GM12874 (cell line): ENCODE data around the gene RAP2A.

Experiments
- CTCF ChIP-seq: IDR thresholded peaks from 2 replicates; pipeline ENCODE4 v1.5.1; 2011; ENCODE audit warnings: low read depth, mild to moderate bottlenecking, control low read depth, low read length, moderate library complexity; ENCODE audit not compliant: insufficient read depth

Gene RAP2A

GRCh38 chr13:97438856-97439595, 5.1 kb downstream of the RAP2A start:
- no peak for TF ChIP-seq CTCF

GRCh38 chr13:97440598-97441170, 6.7 kb downstream of the RAP2A start:
- TF ChIP-seq CTCF: no peak

DNA sequence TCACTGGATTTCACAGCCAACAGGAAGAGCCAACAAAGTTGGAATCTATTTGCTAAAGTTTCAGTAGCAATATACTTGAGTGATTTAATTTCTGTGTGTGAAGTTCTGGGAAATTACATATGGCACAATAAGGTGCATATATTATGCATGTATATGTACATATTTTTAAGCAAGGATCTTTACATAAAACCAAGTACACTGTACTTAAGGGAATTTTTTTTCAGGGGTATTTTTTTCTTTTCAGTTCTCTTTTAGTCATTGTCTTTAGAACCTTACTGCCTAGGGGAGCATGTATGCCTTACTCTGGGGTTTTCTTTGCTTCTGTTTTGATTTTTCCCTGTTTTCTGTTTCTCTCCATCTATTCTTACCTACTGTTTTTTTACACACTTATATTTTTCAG, 7.4 kb downstream of the RAP2A start:
- TF ChIP-seq CTCF: no peak

DNA sequence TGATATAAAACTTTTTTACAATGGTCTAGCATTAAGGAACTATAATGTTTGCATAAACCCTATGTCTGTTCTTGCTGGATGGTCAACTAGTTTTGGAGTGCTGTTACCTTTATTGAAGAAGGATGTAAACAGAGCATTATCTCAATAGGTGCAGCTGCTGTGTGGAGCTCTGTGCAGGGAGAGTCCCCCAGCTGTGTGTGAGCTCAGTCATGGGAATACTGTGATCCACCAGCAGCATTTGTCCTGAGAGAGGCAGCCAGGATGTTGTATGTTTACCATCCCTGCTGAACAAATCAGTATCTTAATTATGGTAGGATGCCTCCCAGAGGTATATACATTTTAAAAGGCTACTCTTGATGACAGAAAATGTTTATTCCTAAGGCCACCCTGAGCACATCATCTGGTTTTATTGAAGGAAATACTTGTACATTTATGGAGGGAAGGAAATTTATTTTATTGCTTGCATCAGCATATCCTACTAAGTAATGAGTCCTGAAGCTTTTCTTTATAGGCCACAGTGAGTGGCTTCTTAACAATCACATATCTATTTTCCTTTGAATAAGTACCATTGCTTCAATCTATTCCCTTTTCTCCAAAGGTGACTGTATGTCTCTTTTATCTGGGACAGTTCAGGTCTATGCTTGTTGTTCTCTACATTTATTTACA, 11.7 kb downstream of the RAP2A start:
- TF ChIP-seq CTCF: no peak

DNA sequence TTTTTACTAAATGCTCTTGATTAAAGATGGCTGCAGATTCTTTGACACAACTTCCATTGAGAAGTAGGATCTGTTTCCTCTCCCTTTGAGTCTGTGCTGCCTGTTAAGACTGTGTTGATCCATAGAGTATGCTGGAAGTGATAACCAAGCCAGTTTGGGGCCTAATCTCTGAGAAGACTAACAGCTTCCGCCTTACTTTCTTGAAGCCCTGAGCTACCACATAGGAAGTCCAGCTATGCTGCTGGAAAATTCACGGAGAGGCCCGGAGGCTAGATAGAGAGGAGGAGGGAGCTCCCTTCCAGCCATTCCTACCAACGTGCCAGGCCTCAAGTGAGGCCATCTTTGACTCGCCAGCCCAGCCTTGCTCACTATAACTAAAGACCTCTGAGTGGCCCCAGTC, 12.5 kb downstream of the RAP2A start:
- TF ChIP-seq CTCF: no peak

DNA sequence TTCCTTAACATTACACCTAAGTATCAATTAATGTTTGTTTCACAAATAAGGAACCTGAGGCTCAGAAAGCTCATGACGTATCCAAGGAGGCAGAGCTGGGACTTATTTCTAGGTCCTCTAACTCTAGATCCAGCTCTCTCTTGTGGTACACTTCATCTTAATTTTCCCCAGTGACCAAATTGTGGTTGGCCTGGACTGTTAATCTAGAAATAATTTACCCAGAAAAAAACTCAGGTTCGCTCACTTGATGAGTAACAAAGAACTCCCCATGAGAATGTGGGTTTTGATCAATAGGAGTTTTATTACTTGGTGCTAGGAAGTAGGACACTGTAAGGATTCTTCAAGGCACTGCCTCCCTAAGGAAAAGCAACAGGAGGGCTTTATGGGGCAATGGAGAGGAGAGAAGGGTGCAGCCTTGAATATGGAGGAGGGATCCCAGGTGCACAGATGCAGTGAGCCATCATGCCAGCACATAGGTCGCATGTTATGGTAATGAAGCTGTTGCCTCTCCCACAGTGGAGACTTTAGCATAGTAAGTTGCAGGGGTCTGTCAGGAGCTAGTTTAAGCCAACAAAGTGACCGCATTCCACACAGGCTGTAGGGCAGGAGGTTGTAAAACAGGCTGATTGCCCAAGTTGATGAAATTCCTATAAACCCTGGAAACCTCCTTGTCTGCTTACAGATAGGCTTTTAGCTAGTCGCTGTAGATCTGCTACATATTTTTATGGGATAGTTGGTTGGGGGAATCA, 14.7 kb downstream of the RAP2A start:
- TF ChIP-seq CTCF: no peak

DNA sequence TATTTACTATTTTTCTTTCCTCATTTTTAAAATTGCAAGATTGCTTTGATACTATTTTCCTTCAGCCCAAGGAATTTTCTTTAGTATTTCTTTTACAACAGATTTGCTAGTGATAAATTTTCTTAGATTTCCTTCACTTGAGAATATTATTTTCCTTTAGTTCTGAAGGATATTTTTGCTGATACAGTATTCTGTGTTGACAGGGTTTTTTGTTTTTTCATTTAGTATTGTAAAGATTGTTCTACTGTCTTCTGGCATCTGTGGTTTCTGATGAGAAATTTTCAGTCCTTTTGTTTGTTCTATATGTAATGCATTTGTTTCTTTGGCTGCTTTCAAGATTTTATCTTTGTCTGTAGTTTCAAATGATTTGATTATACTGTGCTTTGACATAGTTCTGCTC, 20.7 kb downstream of the RAP2A start:
- no peak for TF ChIP-seq CTCF
